ENCODE data around the gene RHCG. TPM values are rescaled to one million over a fixed set of nuclear protein-coding genes. Genes with fewer than 3 reads are reported as not detected.

RHCG gene
- total RNA-seq, 1 donor from 2014 or later, result 0.10 TPM

DNA sequence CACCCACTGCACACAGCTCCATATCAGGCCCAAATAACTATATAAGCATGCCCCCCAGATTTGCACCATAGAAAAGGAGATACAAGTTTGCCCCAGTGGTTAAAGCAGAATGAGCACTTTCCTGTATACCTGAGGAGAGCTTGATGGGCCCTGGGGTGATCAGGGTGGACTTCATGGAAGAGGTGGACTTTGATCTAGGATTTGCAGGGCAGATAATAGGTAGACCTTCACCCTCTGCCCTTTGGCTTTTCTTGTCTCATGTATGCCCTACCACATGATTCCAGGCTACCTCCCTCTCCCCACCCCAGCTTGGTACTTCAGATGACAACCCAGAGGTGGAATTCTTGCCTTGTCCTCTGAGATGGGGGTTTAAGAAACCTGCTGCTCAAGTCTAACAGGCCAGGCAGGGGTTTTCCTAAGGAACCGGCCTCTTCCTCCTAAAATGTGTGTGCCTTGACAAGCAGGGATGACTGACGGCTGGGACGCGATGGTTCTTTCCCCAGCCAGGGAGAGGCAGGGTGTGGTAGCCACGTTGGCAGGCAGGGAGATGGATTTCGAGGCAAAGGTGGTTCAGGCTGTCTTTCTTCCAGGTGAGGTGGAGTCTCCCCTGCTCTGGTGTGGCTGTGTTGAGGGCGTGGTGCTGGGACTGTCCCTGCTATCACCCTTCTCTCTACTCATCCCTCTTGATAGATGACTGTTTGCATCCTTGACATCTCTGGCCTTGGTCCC lies 6.6 kb upstream of the RHCG start:
- DNase-seq (ENCODE audit: low read depth), result peak; percentile 7

DNA sequence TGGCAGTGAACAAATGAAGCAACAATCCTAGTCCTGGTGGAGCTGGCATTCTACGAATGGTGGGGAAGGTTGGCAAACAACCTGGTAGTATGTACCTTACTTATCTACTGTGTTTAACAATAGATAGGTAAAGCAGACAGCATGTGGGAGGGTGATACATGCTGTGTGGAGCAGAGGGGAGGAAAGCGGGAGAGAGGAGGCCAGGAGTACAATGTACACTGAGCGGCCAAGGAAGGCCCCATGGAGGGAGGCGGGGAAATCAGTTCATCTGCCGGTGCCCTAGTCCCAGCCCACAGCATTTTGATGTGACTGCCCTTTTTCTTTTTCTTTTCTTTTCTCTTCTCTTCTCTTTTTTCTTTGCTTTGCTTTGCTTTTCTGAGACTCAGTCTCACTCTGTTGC lies 5.3 kb upstream of the RHCG start:
- no peak for DNase-seq (ENCODE audit: low read depth)

GRCh38 chr15:89500397-89501270 lies 4.3 kb upstream of the RHCG start:
- DNase-seq (ENCODE audit: low read depth), result no peak

- no peak for DNase-seq (ENCODE audit: low read depth)
Observed at GRCh38 chr15:89499156-89499555, 2.8 kb upstream of the RHCG start.

DNA sequence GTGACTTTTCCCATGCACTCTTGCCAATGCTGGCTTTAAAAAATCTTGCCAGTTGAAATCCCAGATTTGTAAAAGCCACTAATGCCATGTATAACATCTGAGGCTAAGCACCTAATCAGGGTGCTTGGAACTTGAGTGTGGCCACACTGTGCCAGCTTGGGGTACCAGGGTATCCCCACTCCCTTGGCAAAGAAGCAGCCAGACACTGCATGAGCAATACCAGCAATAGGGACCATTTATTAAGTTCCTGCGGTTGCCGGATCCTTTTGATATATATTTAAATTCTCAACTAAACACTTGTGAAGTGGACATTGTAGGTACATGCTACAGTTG lies 2.2 kb upstream of the RHCG start:
- no peak for DNase-seq (ENCODE audit: low read depth)

DNA sequence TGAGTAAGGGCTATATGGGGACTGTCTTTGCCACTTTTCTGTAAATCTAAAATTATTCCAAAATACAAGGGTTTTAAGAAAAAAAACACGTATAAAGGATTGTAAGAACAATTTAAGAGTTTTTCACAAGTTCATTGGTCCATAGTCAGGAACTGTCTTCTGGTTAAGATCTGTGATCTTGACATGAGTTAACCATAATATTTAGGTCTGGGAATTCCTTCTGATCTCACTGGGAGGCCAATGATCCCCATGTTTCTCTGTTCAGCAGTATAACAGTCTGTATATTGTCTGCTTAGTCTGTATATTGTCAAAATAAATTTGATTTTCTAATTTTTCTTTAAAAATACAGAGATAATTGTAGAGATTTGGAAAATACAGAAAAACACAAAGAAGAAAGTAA lies 848 bp upstream of the RHCG start:
- no peak for DNase-seq (ENCODE audit: low read depth)

GRCh38 chr15:89495638-89496145 lies 691 bp downstream of the RHCG start:
- no peak for DNase-seq (ENCODE audit: low read depth)

GRCh38 chr15:89494941-89495637 lies 1.3 kb downstream of the RHCG start:
- DNase-seq (ENCODE audit: low read depth), result no peak

DNA sequence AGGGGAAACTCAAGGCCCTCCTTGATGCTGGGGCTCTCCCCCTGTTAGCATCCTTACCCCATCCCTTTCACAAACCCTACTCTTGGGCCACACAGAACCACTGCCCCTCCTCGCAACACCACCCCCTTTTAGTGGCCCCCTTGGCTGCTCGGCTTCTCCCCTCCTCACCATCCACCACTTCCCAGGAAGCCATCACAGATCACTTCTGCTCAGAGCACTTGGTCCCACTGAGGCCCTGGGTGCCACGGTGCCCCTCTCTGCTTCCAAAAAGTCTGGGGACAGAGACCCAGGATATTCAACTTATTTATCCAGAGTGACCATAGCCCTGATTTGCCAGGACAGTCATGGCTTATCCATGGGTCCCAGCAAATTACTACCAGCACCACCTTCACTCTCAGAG lies 2.4 kb downstream of the RHCG start:
- DNase-seq (ENCODE audit: low read depth), result no peak

GRCh38 chr15:89492934-89493631 lies 3.3 kb downstream of the RHCG start:
- no peak for DNase-seq (ENCODE audit: low read depth)

DNA sequence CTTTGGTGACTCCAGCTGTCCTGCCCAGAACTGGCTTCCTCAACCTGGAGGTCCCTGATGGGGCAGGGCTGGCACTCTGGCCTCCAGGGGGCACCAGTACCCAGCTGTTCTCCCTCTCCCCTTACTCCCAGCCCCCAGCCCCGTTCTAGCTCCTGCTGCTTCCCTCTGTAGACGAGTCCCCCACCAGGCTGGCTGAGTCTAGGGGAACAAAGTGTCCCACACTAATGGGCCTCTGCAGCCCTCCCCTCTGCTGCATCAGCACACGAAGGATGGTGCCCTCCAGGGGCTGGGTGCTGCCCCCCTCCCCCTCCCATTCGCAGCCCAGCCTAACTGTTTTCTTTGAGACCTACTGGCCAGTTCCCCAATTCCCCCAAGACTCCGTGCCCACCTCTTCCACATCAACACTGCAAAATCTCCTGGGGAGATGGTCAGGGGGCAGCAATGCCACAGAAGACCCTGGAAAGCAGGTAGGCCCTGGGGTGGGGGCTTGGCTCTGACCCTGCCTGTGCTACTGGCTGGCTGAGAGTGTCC lies 4.2 kb downstream of the RHCG start:
- no peak for DNase-seq (ENCODE audit: low read depth)

DNA sequence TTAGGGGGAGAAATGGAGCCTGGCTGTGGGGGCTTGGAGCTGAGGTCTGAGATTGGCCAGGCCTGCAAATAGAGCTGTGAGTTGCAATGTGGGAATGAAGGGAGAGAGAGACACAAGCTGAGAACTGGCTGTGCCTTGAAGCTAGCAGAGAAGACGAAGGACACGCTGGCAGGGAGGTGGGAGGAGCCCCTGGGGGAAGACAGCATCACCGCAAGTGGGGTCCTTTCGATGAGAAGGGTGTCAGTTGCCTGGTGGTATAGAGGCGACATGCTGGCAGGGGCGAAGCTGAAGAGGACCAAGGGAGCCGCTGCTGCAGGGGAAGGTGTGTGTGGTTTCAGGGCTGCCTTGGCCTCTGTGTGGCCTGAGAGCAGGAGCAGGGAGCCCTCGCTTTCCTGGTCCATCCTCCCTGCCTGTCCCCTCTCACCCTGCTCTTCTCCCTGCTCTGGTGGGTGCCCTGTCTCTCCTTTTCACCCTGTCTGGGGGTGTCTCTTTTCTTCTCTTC lies 5.5 kb downstream of the RHCG start:
- no peak for DNase-seq (ENCODE audit: low read depth)

DNA sequence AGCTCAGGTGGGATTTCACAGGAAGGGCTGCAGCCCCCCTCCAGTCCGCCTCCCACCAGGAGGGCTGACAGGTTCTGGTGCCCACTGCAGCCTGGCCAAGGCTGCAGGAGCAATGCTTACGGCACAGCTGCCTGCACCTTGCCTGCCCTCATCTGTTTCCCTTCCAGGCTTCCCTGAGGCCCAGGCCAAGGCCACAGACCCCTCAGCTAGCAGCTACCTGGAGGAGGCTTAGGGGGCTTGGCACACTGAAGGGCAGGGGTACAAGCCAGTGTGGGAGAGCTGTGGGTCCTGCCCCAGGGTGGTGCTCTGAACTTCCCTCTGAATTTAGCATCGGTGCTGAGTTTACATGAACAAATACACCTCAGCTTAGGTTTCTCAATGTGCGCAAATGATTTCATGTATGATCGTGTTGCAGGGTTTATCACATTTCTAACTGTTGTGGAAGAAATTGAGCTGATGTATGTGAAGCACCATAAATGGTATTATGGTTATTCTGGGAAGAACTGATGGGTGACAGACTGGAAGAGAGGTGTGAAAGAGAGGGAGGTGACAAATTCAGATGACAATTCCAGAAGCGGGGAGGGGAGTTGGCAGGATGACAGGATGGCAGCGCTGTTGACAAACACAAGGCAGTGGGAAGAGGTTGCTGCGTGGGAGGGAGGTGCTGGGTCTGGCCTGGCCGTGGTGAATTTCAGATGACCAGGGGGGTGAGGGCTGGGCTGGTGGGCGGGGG lies 6.1 kb downstream of the RHCG start:
- no peak for DNase-seq (ENCODE audit: low read depth)

- DNase-seq (ENCODE audit: low read depth), result no peak
Observed at GRCh38 chr15:89489376-89489775, 7.0 kb downstream of the RHCG start.

- DNase-seq (ENCODE audit: low read depth), result no peak
Observed at GRCh38 chr15:89487791-89488190, 8.6 kb downstream of the RHCG start.

DNA sequence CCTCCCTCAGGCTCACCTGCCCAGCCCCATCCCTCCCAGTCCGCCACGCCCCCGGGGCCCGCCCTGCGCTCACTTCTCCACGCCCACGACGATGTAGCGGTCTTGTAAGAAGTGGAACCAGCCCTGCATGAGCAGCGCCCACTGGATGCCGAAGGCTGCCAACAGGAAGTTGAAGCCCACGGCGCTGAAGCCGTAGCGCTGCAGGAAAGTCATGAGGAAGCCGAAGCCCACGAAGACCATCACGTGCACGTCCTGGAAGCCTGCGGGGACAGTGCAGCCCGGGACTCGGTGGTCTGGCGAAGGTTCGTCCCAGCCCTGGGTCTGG lies 9.7 kb downstream of the RHCG start:
- no peak for DNase-seq (ENCODE audit: low read depth)

GRCh38 chr15:89483079-89483478 lies 13.3 kb downstream of the RHCG start:
- no peak for DNase-seq (ENCODE audit: low read depth)

DNA sequence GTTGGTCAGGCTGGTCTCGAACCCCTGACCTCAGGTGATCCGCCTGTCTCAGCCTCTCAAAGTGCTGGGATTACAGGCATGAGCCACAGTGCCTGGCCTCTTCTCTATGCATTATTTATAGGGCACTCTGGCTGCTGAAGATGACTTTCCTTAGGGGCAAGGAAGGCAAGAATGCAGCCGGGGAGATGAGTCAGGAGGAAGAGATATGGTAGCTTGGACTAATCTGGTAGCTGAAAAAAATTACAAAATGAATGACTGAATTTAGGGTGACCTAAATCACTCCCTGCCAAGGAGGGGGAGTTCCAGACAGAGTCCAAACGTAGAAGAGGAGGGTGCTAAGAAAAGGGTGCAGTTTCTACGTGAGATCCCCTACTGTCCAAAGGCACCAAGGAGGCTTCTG lies 14.2 kb downstream of the RHCG start:
- no peak for DNase-seq (ENCODE audit: low read depth)

- no peak for DNase-seq (ENCODE audit: low read depth)
Observed at GRCh38 chr15:89480505-89480904, 15.9 kb downstream of the RHCG start.

DNA sequence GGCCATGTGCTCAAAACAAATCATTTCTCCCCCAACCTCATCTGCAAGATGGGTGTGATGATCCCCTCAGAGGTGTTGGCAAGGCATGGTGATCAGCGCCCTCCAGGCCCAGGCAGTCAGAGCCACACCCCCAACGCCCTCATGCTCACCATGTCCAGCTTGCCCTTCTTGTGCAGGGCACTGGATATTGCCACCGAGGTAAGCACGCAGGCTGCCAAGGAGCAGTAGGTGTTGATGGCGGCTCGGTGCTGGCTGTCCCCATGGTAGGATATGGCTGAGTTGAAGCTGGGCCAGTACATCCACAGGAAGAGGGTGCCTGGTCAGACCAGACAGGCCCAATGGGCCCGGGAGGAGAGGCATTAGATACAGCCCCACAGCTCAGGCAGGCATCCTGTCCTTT lies 17.2 kb downstream of the RHCG start:
- DNase-seq (ENCODE audit: low read depth), result no peak

All from renal cortical epithelial cell (primary cell).